HG03108 (cell line): ENCODE results near the gene UFSP1.
"Not testable (repeated sequence)": the region's sequence is repeated elsewhere in the genome, so short reads cannot be mapped to it uniquely, and the experiment has no call there.

Source experiments
- ATAC-seq: cut with Tn5 transposase; IDR thresholded peaks from one replicate; pipeline ENCODE4 v1.9.1; 2021; ENCODE audit warnings: moderate library complexity; ENCODE audit not compliant: unreplicated experiment

Gene UFSP1

DNA sequence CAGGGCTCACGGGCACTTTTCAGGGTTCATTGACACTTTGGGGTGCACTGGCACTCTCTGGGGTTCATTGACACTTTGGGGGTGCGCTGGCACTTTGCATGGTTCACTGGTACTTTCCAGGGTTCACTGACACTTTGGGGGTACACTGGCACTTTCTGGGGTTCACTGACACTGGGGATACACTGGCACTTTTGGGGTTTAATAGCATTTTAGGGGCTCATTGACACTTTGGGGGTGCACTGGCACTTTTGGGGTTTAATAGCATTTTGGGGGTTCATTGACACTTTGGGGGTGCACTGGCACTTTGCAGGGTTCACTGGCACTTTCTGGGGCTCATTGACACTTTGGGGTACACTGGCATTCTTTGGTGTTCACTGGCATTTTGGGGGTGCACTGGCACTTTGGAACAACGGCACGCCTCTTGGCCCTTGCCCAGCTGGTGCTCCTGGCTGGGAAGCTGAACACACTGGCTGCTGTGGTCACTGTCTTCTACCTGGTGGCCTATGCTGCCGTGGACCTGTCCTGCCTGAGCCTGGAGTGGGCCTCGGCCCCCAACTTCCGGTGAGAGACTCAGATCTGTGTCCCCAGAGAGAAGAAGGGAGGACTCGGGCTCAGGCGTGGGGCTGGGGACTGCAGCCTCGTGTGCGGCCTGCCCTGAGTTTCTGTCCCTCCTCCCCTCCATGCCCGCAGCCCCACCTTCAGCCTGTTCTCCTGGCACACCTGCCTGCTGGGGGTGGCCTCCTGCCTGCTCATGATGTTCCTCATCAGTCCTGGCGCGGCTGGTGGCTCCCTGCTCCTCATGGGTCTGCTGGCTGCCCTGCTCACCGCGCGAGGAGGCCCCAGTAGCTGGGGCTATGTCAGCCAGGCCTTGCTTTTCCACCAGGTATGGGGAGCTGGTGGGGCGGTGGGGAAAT lies 28.6 kb downstream of the UFSP1 start:
- ATAC-seq, result no peak

DNA sequence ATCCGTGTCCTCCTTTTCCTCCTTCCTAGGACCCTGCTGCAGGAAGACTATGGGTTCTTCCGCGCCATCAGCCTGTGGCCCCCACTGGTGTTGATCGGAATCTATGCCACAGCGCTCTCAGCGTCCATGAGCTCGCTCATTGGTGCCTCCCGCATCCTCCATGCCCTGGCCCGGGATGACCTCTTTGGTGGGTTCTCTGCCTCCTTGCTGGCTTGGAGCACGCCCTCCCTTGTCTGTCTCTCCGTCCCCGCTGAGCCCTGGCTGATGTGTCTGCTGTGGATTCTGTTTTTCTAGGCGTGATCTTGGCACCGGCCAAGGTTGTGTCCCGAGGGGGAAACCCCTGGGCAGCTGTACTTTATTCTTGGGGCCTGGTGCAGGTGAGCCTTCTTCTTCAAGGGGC lies 29.7 kb downstream of the UFSP1 start:
- no peak for ATAC-seq

DNA sequence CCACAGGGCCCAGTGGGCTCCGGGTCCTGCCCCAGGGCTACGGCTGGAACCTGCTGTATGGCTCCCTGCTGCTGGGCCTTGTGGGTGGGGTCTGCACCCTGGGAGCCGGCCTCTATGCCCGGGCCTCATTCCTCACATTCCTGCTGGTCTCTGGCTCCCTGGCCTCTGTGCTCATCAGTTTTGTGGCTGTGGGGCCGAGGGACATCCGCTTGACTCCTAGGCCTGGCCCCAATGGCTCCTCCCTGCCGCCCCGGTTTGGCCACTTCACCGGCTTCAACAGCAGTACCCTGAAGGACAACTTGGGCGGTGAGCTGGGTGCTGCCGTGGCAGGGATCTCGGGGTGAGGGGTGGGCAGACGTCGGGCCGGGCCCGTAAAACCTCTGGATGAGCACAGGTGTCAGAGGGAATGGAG lies 32.6 kb downstream of the UFSP1 start:
- ATAC-seq, result no peak

GRCh38 chr7:100855515-100855914 lies 34.0 kb downstream of the UFSP1 start:
- no peak for ATAC-seq

GRCh38 chr7:100854899-100855298 lies 34.6 kb downstream of the UFSP1 start:
- not testable (repeated sequence) for ATAC-seq

- ATAC-seq, result no peak
Measured at GRCh38 chr7:100854146-100854895, 35.2 kb downstream of the UFSP1 start.

DNA sequence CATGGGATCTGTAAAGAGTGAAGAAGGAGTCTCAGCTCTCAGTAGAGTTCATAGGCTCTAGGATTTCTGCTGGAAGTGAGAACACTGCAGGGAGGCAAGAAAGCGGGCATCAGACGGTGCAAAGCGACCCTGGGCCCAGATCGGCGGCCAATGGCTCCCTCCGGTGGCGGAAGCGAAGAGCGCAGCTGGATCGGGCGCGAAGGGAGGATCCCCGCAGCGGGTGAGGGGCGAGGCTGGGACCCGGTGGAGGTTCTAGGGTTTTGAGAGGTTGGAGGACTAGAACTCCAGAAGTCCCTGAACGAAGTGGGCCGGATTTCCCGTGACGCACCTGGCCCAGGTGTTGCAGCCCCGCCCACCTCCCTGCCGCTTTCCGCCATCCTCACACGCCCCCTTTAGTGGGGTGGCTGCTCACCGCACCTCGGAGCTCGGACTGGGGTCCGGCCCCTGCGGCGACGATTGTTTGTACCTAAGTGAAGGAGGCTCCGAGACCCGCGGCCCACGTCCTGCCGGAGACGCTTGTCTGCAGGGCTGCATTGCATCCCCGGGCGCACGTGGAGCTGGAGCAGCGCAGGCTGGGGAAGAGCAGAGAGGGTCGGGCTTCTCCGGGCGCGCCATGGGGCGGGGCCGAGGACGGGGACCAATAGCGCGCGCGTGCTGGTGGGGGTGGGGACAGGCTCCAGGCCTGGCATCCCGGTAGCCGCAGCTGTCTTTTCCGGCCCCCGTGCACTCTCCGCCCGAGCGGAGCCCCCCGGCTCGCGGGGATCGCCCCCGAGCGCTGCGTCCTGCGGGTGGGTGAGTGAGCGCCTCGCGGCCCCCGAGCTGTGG lies 37.3 kb downstream of the UFSP1 start, which contains the start of gene SLC12A9:
Gene SLC12A9, plus strand, starts transcription at position 666 of the 825 bp plus-strand sequence. CDS start 1,485 bp downstream, outside the sequence.
- peak; percentile 91 for ATAC-seq

DNA sequence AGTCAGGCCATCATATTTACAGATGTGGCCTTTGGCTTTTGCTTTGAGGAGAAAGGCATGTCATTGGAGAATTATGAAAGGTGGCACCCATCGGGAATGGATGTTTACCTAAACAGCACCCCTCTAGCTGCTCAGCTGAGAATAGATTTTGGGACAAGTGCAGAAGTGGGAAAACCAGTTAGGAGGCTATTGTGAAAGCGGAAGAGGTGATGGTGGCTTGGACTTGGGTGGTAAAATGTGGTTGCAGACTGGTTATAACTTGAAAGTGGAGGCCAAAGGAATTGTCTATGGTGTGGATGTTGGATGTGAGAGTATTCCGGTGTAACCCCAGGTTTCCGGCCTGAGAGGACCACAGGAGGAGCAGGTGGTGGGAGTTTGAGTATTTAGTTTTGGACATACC lies 42.2 kb downstream of the UFSP1 start:
- ATAC-seq, result no peak

- ATAC-seq, result no peak
Measured at GRCh38 chr7:100840470-100841100, 48.9 kb downstream of the UFSP1 start.

- ATAC-seq, result no peak
Measured at GRCh38 chr7:100839361-100839760, 50.2 kb downstream of the UFSP1 start.
